ENCODE data around the gene PARVG.

- TF ChIP-seq CTCF (IDR thresholded peaks at IDR 0.05 in 4 of 5, conservative IDR thresholded peaks at IDR 0.05 in 1 of 5) (no peak), POLR2A (IDR thresholded peaks at IDR 0.05) (no peak)
These were observed 41.0 kb upstream of the PARVG start for GRCh38 chr22:44139773-44140172.

All from gastrocnemius medialis (tissue), 4 donors.